Endothelial cell of umbilical vein (primary cell): ENCODE data around the gene TJP3. TPM values are rescaled to one million over a fixed set of nuclear protein-coding genes. Genes with fewer than 3 reads are reported as not detected.

ENCODE experiments used
- BruUV-seq: library from RNA; stranded (reverse); fragments of 400-500 nt; replicated peaks from 2 replicates; lab custom pipeline; 2021; lab: Mats Ljungman, UMichigan
- CTCF ChIA-PET: fragments of 300-600, 350-600 bp; sonication (Branson Sonifier 250); formaldehyde crosslinking; loops from one replicate; lab custom pipeline; 2021; ENCODE audit warnings: antibody characterized with exemption, inconsistent platforms; lab: Charles Lee
- POLR2A ChIA-PET: fragments of 300-600, 350-600 bp; sonication (Branson Sonifier 250); formaldehyde crosslinking; loops from one replicate; lab custom pipeline; 2021; ENCODE audit warnings: antibody characterized with exemption, inconsistent platforms; lab: Charles Lee
- DNase-seq: peaks from one replicate; pipeline ENCODE4 v3.0.0-alpha.2; 2011; ENCODE audit warnings: low read depth, low spot score
- FAIRE-seq: peaks from 2 replicates; lab custom pipeline; 2011; peaks lifted over from hg19 to GRCh38; lab: Jason Lieb, UNC
- H2AFZ ChIP-seq: 2 replicates; pipeline ENCODE4 v1.6.0; 2012; ENCODE audit warnings: low read depth, low read length, control low read depth, inconsistent platforms
- H3K27ac ChIP-seq: 2 replicates; pipeline ENCODE4 v1.5.1; 2011; ENCODE audit warnings: low read depth, mild to moderate bottlenecking, control low read depth, low read length, moderate library complexity; ENCODE audit not compliant: insufficient read depth
- H3K27me3 ChIP-seq, 2 experiments: 2 replicates each; pipeline versions ENCODE4 v1.6.0 to v1.6.1; 2011; ENCODE audit warnings: low read length in 2 of 2, mixed read lengths in 1 of 2; ENCODE audit not compliant: control insufficient read depth in 2 of 2, insufficient read depth in 2 of 2
- H3K36me3 ChIP-seq, 2 experiments: 2 replicates in 1 of 2; 3 replicates in 1 of 2; pipeline ENCODE4 v1.5.1; 2011; ENCODE audit warnings: low read length in 2 of 2, mild to moderate bottlenecking in 1 of 2, moderate library complexity in 1 of 2; ENCODE audit not compliant: control insufficient read depth in 2 of 2, insufficient read depth in 2 of 2; ENCODE audit errors: extremely low read depth in 1 of 2
- H3K4me1 ChIP-seq: 3 replicates; pipeline ENCODE4 v1.5.1; 2011; ENCODE audit warnings: mild to moderate bottlenecking, low read length; ENCODE audit not compliant: control insufficient read depth, insufficient read depth; ENCODE audit errors: extremely low read depth
- H3K4me2 ChIP-seq: 2 replicates; pipeline ENCODE4 v1.6.1; 2011; ENCODE audit warnings: low read length, control low read depth, mixed read lengths; ENCODE audit not compliant: insufficient read depth
- H3K4me3 ChIP-seq, 3 experiments: fragments of 200-600 bp in 1 of 3; sonication (generic), shearing (Covaris generic) in 1 of 3; replicated peaks in 1 of 3; 2 replicates each; pipeline ENCODE4 v1.5.1; 2011 to 2016; ENCODE audit warnings: control low read depth in 3 of 3, low read length in 3 of 3, mild to moderate bottlenecking in 2 of 3, inconsistent platforms in 1 of 3, low read depth in 1 of 3, moderate library complexity in 1 of 3; ENCODE audit not compliant: insufficient read depth in 1 of 3
- H3K79me2 ChIP-seq: 2 replicates; pipeline ENCODE4 v1.6.0; 2012; ENCODE audit warnings: low read length, inconsistent platforms; ENCODE audit not compliant: control insufficient read depth, insufficient read depth
- H3K9ac ChIP-seq: replicated peaks from 2 replicates; pipeline ENCODE3; 2011; ENCODE audit warnings: low read length, control low read depth; ENCODE audit not compliant: insufficient read depth; ENCODE audit errors: extremely low read depth
- H3K9me1 ChIP-seq: replicated peaks from 3 replicates; pipeline ENCODE4 v1.6.0; 2011; ENCODE audit warnings: mild to moderate bottlenecking, low read length; ENCODE audit not compliant: control insufficient read depth, insufficient read depth; ENCODE audit errors: extremely low read depth
- H3K9me3 ChIP-seq: replicated peaks from 2 replicates; pipeline ENCODE4 v1.5.1; 2012; ENCODE audit warnings: low read length, inconsistent platforms; ENCODE audit not compliant: control insufficient read depth, insufficient read depth
- H4K20me1 ChIP-seq: replicated peaks from 2 replicates; pipeline ENCODE3; 2011; ENCODE audit warnings: mild to moderate bottlenecking, low read length; ENCODE audit not compliant: control insufficient read depth, insufficient read depth; ENCODE audit errors: extremely low read depth
- CTCF ChIP-seq, 2 donors: IDR thresholded peaks; 1 replicate in 1 of 2; 2 replicates in 1 of 2; pipeline ENCODE4 v1.5.1; 2011; ENCODE audit warnings: low read length in 2 of 2, mild to moderate bottlenecking in 2 of 2, moderate library complexity in 2 of 2, control low read depth in 1 of 2, inconsistent platforms in 1 of 2, low read depth in 1 of 2; ENCODE audit not compliant: insufficient read depth in 1 of 2; ENCODE audit errors: extremely low read depth in 1 of 2
- EZH2 ChIP-seq: IDR thresholded peaks from 2 replicates; pipeline ENCODE4 v1.6.1; 2012; ENCODE audit warnings: borderline replicate concordance, low read depth, mild to moderate bottlenecking, moderate library complexity, low read length, inconsistent platforms; ENCODE audit not compliant: severe bottlenecking
- FOS ChIP-seq: IDR thresholded peaks from 2 replicates; pipeline ENCODE4 v1.6.1; 2011; ENCODE audit warnings: mild to moderate bottlenecking, low read length, moderate library complexity, borderline replicate concordance; ENCODE audit not compliant: insufficient read depth
- GATA2 ChIP-seq: IDR thresholded peaks from 2 replicates; pipeline ENCODE4 v1.7.0; 2011; ENCODE audit warnings: low read depth, mild to moderate bottlenecking, moderate library complexity, mixed read lengths, low read length; ENCODE audit not compliant: insufficient read length, insufficient read depth
- JUN ChIP-seq: IDR thresholded peaks from 2 replicates; pipeline ENCODE4 v1.6.1; 2011; ENCODE audit warnings: borderline replicate concordance, low read depth; ENCODE audit not compliant: insufficient read length, insufficient read depth
- MAX ChIP-seq: IDR thresholded peaks from 2 replicates; pipeline ENCODE4 v1.6.1; 2011; ENCODE audit not compliant: insufficient read depth, insufficient read length
- MYC ChIP-seq: IDR thresholded peaks from one replicate; pipeline ENCODE4 v1.6.1; 2011; ENCODE audit warnings: mild to moderate bottlenecking, low read depth, low read length
- POLR2A ChIP-seq: IDR thresholded peaks from 2 replicates; pipeline ENCODE4 v1.6.1; 2012; ENCODE audit warnings: low read depth, mild to moderate bottlenecking, control low read depth, low read length
- POLR2AphosphoS5 ChIP-seq: IDR thresholded peaks from 2 replicates; pipeline ENCODE4 v1.6.1; 2012; ENCODE audit warnings: low read depth, mild to moderate bottlenecking, control low read depth, low read length, moderate library complexity; ENCODE audit not compliant: insufficient read depth
- dilution Hi-C: fragments of 300-500 bp; cut with MboI; formaldehyde crosslinking; loops from one replicate; pipeline ENCODE4 v1.15.0; 2019; ENCODE audit warnings: low sequenced_read_pairs; ENCODE audit not compliant: extremely low pct_ligation_motif_present
- intact Hi-C: fragments of 100-400 bp; cut with micrococcal nuclease; formaldehyde crosslinking; loops from one replicate; pipeline ENCODE4 v1.10.0; 2022
- polyA plus RNA-seq, 4 experiments: library from polyadenylated mRNA; depleted of rRNA in 3 of 4; stranded (reverse) in 3 of 4; unstranded in 1 of 4; fragments of >200 nt; gene quantifications; 2 replicates each; pipeline versions ENCODE4 v1.2.1 to v1.2.3, GENCODE V29; 2011 to 2012; ENCODE audit warnings: missing spikeins in 1 of 4
- total RNA-seq: library from RNA; stranded (reverse); gene quantifications from 2 replicates; pipeline ENCODE4 v1.2.3, GENCODE V29; 2021

The TJP3 gene
- total and polyA plus RNA-seq, 2 donors (not counting 3 experiments of a cell fraction or from before 2014, with no cell fraction given), result 0.10 TPM; not detected in 1

GRCh38 chr19:3694361-3695123, 13.6 kb upstream of the TJP3 start:
- peaks cover 74% of the 10 kb centered on the region for H3K79me2 ChIP-seq
- H3K4me3 ChIP-seq, result no peak overlapping the region
- POLR2A ChIA-PET, result no interaction called here
- no peak for FAIRE-seq
- H3K36me3 ChIP-seq, result peaks cover 2 to 7% of the 10 kb centered on the region in 2 experiments
- no peak overlapping the region for H2AFZ ChIP-seq
- peaks cover 8% of the 10 kb centered on the region for H3K4me1 ChIP-seq
- H4K20me1 ChIP-seq, result peaks cover 4% of the 10 kb centered on the region
- no peak overlapping the region for H3K4me2 ChIP-seq
- CTCF ChIA-PET, result no interaction called here
- no peak overlapping the region for H3K9ac ChIP-seq
- no peaks in the 10 kb centered on the region for H3K9me1 ChIP-seq
- BruUV-seq, result no TSS peak
- intact Hi-C loops (no loop called here), dilution Hi-C loops (no loop called here)
- no peaks in the 10 kb centered on the region for H3K9me3 ChIP-seq
- no peak overlapping the region for H3K27ac ChIP-seq
- no peak for DNase-seq
- TF ChIP-seq MAX (no peak), GATA2 (no peak), MYC (no peak), CTCF (IDR thresholded peaks at IDR 0.05; ENCODE audit: extremely low read depth in 1 of 2, insufficient read depth in 1 of 2, low read depth in 1 of 2, low read length in 2 of 2) (no peak), EZH2 (no peak), POLR2AphosphoS5 (no peak), POLR2A (no peak), FOS (no peak), JUN (no peak)
- H3K27me3 ChIP-seq, result no peaks in the 10 kb centered on the region
